Osteoblast (primary cell): ENCODE measurements around the gene TTC33. TPM values are rescaled to one million over a fixed set of nuclear protein-coding genes. Genes with fewer than 3 reads are reported as not detected.
A peak's percentile ranks its signal among the peaks of the same experiment; 100 is the strongest.

Source experiments
- DNase-seq: peaks from one replicate; pipeline ENCODE4 v3.0.0; 2011; ENCODE audit warnings: low spot score, mixed read lengths; ENCODE audit not compliant: insufficient read length; ENCODE audit errors: missing footprints
- H2AFZ ChIP-seq: 2 replicates; pipeline ENCODE4 v1.6.0; 2011; ENCODE audit warnings: mild to moderate bottlenecking, low read length
- H3K27ac ChIP-seq: 2 replicates; pipeline ENCODE4 v1.5.1; 2011; ENCODE audit warnings: mild to moderate bottlenecking, low read depth, low read length, moderate library complexity
- H3K27me3 ChIP-seq: 2 replicates; pipeline ENCODE4 v1.6.0; 2012; ENCODE audit warnings: mild to moderate bottlenecking, control low read depth, inconsistent platforms, low read length, moderate library complexity; ENCODE audit not compliant: insufficient read depth
- H3K36me3 ChIP-seq: 2 replicates; pipeline ENCODE4 v1.5.1; 2011; ENCODE audit warnings: mild to moderate bottlenecking, low read length, control low read depth, moderate library complexity; ENCODE audit not compliant: insufficient read depth
- H3K4me1 ChIP-seq: 2 replicates; pipeline ENCODE4 v1.5.1; 2011; ENCODE audit warnings: mild to moderate bottlenecking, low read length, control low read depth, moderate library complexity; ENCODE audit not compliant: insufficient read depth
- H3K4me2 ChIP-seq: 2 replicates; pipeline ENCODE4 v1.6.0; 2011; ENCODE audit warnings: mild to moderate bottlenecking, low read length; ENCODE audit not compliant: insufficient read depth
- H3K4me3 ChIP-seq: fragments of 200-600 bp; sonication (generic); 3 replicates; pipeline ENCODE4 v1.5.1; 2012; ENCODE audit warnings: mild to moderate bottlenecking, low read length, inconsistent platforms; ENCODE audit not compliant: insufficient read depth
- H3K79me2 ChIP-seq: 2 replicates; pipeline ENCODE4 v1.6.0; 2012; ENCODE audit warnings: mild to moderate bottlenecking, low read length, control low read depth, inconsistent platforms; ENCODE audit not compliant: insufficient read depth
- H3K9me3 ChIP-seq: 2 replicates; pipeline ENCODE4 v1.5.1; 2011; ENCODE audit warnings: low read depth, low read length, control low read depth
- H4K20me1 ChIP-seq: 2 replicates; pipeline ENCODE4 v1.6.0; 2012; ENCODE audit warnings: mild to moderate bottlenecking, low read length, control low read depth; ENCODE audit not compliant: insufficient read depth
- CTCF ChIP-seq: IDR thresholded peaks from 2 replicates; pipeline ENCODE4 v1.5.1; 2011; ENCODE audit warnings: mild to moderate bottlenecking, low read depth, low read length, moderate library complexity; ENCODE audit errors: extremely low read depth
- total RNA-seq: library from RNA; depleted of rRNA; stranded (reverse); fragments of >200 nt; gene quantifications from 2 replicates; pipeline ENCODE4 v1.2.3, GENCODE V29; 2012

TTC33 gene
- total RNA-seq, 1 donor: 14.5 TPM

GRCh38 chr5:40521108-40521785 lies 234.5 kb downstream of the TTC33 start:
- H3K4me2 ChIP-seq: no peak overlapping the region
- no peak for TF ChIP-seq CTCF
- no peaks in the 10 kb centered on the region for H3K36me3 ChIP-seq
- no peaks in the 10 kb centered on the region for H4K20me1 ChIP-seq
- H3K79me2 ChIP-seq: no peaks in the 10 kb centered on the region
- H2AFZ ChIP-seq: peak overlapping the region; percentile 72
- no peak overlapping the region for H3K4me3 ChIP-seq
- H3K9me3 ChIP-seq: no peaks in the 10 kb centered on the region
- H3K27ac ChIP-seq: no peak overlapping the region
- no peaks in the 10 kb centered on the region for H3K4me1 ChIP-seq
- no peak for DNase-seq
- H3K27me3 ChIP-seq: no peaks in the 10 kb centered on the region

GRCh38 chr5:40518485-40518917 lies 237.3 kb downstream of the TTC33 start:
- Histone ChIP-seq H3K4me1 (no peaks in the 10 kb centered on the region), H3K27me3 (no peaks in the 10 kb centered on the region), H4K20me1 (no peaks in the 10 kb centered on the region), H3K27ac (no peak overlapping the region), H3K79me2 (no peaks in the 10 kb centered on the region), H2AFZ (peak overlapping the region; percentile 12), H3K9me3 (no peaks in the 10 kb centered on the region), H3K4me3 (no peak overlapping the region), H3K36me3 (no peaks in the 10 kb centered on the region), H3K4me2 (no peak overlapping the region)
- TF ChIP-seq CTCF: no peak
- DNase-seq: no peak

GRCh38 chr5:40515476-40515875 lies 240.3 kb downstream of the TTC33 start:
- no peaks in the 10 kb centered on the region for H4K20me1 ChIP-seq
- no peak overlapping the region for H3K4me3 ChIP-seq
- no peaks in the 10 kb centered on the region for H3K27me3 ChIP-seq
- TF ChIP-seq CTCF: no peak
- H3K79me2 ChIP-seq: no peaks in the 10 kb centered on the region
- H3K36me3 ChIP-seq: no peaks in the 10 kb centered on the region
- H3K4me1 ChIP-seq: no peaks in the 10 kb centered on the region
- no peak overlapping the region for H2AFZ ChIP-seq
- no peak overlapping the region for H3K4me2 ChIP-seq
- DNase-seq: no peak
- no peak overlapping the region for H3K27ac ChIP-seq
- no peaks in the 10 kb centered on the region for H3K9me3 ChIP-seq

- Histone ChIP-seq H3K27me3 (no peaks in the 10 kb centered on the region), H2AFZ (no peak overlapping the region), H3K27ac (no peak overlapping the region), H3K9me3 (no peaks in the 10 kb centered on the region), H3K4me3 (no peak overlapping the region), H3K79me2 (no peaks in the 10 kb centered on the region), H4K20me1 (no peaks in the 10 kb centered on the region), H3K36me3 (no peaks in the 10 kb centered on the region), H3K4me1 (no peaks in the 10 kb centered on the region), H3K4me2 (no peak overlapping the region)
- DNase-seq: no peak
- TF ChIP-seq CTCF: no peak
These were observed 240.8 kb downstream of the TTC33 start for GRCh38 chr5:40514976-40515375.
